ENCODE measurements around the gene KCNH5. TPM values are rescaled to one million over a fixed set of nuclear protein-coding genes. Genes with fewer than 3 reads are reported as not detected.

The KCNH5 gene
- total and polyA plus RNA-seq, 9 of the 15 experiments (the other 6 are each of a cell fraction or from before 2014, with no cell fraction given): 1.1 to 2.4 (median 1.4) TPM

- no peak for TF ChIP-seq COPS2 (conservative IDR thresholded peaks at IDR 0.05)
- TF ChIP-seq ZNF561 (CRISPR knock-in tag; conservative IDR thresholded peaks at IDR 0.05): no peak
- TF ChIP-seq E2F1 (CRISPR knock-in tag; IDR thresholded peaks at IDR 0.05): no peak
- TF ChIP-seq GTF2A2 (tag; IDR thresholded peaks at IDR 0.05): no peak
- no peak for TF ChIP-seq DEAF1 (CRISPR knock-in tag; IDR thresholded peaks at IDR 0.05)
Observed at GRCh38 chr14:62889364-62889763, 155.9 kb downstream of the KCNH5 start (continued).

GRCh38 chr14:62886461-62886860 is 158.8 kb downstream of the KCNH5 start:
- Histone ChIP-seq H2AFZ (ENCODE audit: low read depth, low read length) (no peak overlapping the region), H3K27me3 (ENCODE audit: control insufficient read depth in 2 of 2, insufficient read depth in 2 of 2, low read length in 2 of 2) (no peaks in the 10 kb centered on the region), H3K27ac (ENCODE audit: extremely low read depth, low read depth, low read length) (no peak overlapping the region), H3K4me2 (ENCODE audit: insufficient read depth, low read length) (no peak overlapping the region), H3K4me1 (replicated peaks in 1 of 2; ENCODE audit: control insufficient read depth in 2 of 2, insufficient read depth in 2 of 2, low read length in 2 of 2) (no peaks in the 10 kb centered on the region), H3K79me2 (ENCODE audit: control insufficient read depth, insufficient read depth, low read length) (no peaks in the 10 kb centered on the region), H3K9me3 (replicated peaks; ENCODE audit: control insufficient read depth, insufficient read depth, low read depth, low read length) (no peaks in the 10 kb centered on the region), H4K20me1 (replicated peaks; ENCODE audit: control insufficient read depth, insufficient read depth, low read length) (no peaks in the 10 kb centered on the region), H3K4me3 (no peak overlapping the region), H3K9me1 (ENCODE audit: control insufficient read depth, insufficient read depth, low read length) (no peaks in the 10 kb centered on the region), H3K9ac (ENCODE audit: insufficient read depth in 1 of 2, low read depth in 2 of 2, low read length in 2 of 2) (no peak overlapping the region), H3K36me3 (ENCODE audit: control insufficient read depth, insufficient read depth, low read length) (no peaks in the 10 kb centered on the region)
- FAIRE-seq (no peak), DNase-seq (ENCODE audit: extremely low read depth in 1 of 4, low spot score in 3 of 4) (no peak), ATAC-seq (no peak)
- POLR2A ChIA-PET: no interaction called here
- no TSS peak for BruUV-seq (replicated peaks)
- in situ Hi-C loops (cut with MboI) (no loop called here), intact Hi-C loops (cut with micrococcal nuclease) (no loop called here)
- CTCF ChIA-PET (ENCODE audit: low intra/inter-chr PET ratio): no interaction called here
- TF ChIP-seq PHB2 (IDR thresholded peaks at IDR 0.05; ENCODE audit: low read depth): no peak
- WGBS (ENCODE audit: insufficient coverage, low coverage, missing lambda C conversion rate): no CpG with 5 or more reads among the region's 1 CpG
